GM19239 (cell line): ENCODE measurements around the gene ZNHIT6.
"Not testable (repeated sequence)": the region's sequence is repeated elsewhere in the genome, so short reads cannot be mapped to it uniquely, and the experiment has no call there.

Experiments used
- DNase-seq: peaks from one replicate; pipeline ENCODE4 v3.0.0; 2011; ENCODE audit warnings: low spot score; ENCODE audit not compliant: insufficient read length
- FAIRE-seq: peaks from 2 replicates; lab custom pipeline; 2011; peaks lifted over from hg19 to GRCh38; lab: Jason Lieb, UNC

The ZNHIT6 gene

GRCh38 chr1:85672031-85672660 is 36.1 kb downstream of the ZNHIT6 start:
- no peak for DNase-seq
- FAIRE-seq: no peak

GRCh38 chr1:85665932-85666331 is 42.3 kb downstream of the ZNHIT6 start:
- FAIRE-seq: no peak

GRCh38 chr1:85663382-85663781 is 44.9 kb downstream of the ZNHIT6 start:
- DNase-seq (no peak), FAIRE-seq (no peak)

More at GRCh38 chr1:85665932-85666331, 42.3 kb downstream of the ZNHIT6 start:
- no peak for DNase-seq

- FAIRE-seq (no peak), DNase-seq (no peak)
These were observed 46.5 kb downstream of the ZNHIT6 start for GRCh38 chr1:85661767-85662166.

- DNase-seq (no peak), FAIRE-seq (peak; percentile 31)
These were observed 47.7 kb downstream of the ZNHIT6 start for GRCh38 chr1:85660541-85660940.

- FAIRE-seq (no peak), DNase-seq (no peak)
These were observed 49.1 kb downstream of the ZNHIT6 start for GRCh38 chr1:85659174-85659573.

- no peak for DNase-seq
- FAIRE-seq: no peak
These were observed 51.3 kb downstream of the ZNHIT6 start for GRCh38 chr1:85656948-85657347.

GRCh38 chr1:85656256-85656655 is 52.0 kb downstream of the ZNHIT6 start:
- no peak for DNase-seq
- no peak for FAIRE-seq

GRCh38 chr1:85655315-85655714 is 52.9 kb downstream of the ZNHIT6 start:
- DNase-seq: no peak
- FAIRE-seq: no peak

- no peak for FAIRE-seq
- no peak for DNase-seq
These were observed 54.0 kb downstream of the ZNHIT6 start for GRCh38 chr1:85654066-85654782.

- no peak for DNase-seq
- no peak for FAIRE-seq
These were observed 55.9 kb downstream of the ZNHIT6 start for GRCh38 chr1:85652327-85652726.

GRCh38 chr1:85650645-85651044 is 57.6 kb downstream of the ZNHIT6 start:
- FAIRE-seq (no peak), DNase-seq (no peak)

GRCh38 chr1:85649591-85649990 is 58.6 kb downstream of the ZNHIT6 start:
- DNase-seq (no peak), FAIRE-seq (no peak)

GRCh38 chr1:85641598-85642556 is 66.4 kb downstream of the ZNHIT6 start:
- FAIRE-seq, DNase-seq: not testable (repeated sequence)

- FAIRE-seq, DNase-seq: not testable (repeated sequence)
These were observed 68.3 kb downstream of the ZNHIT6 start for GRCh38 chr1:85639920-85640319.

GRCh38 chr1:85638412-85638811 is 69.8 kb downstream of the ZNHIT6 start:
- FAIRE-seq (no peak), DNase-seq (no peak)

GRCh38 chr1:85630493-85630892 is 77.7 kb downstream of the ZNHIT6 start:
- DNase-seq: no peak
- no peak for FAIRE-seq

GRCh38 chr1:85629532-85629920 is 78.7 kb downstream of the ZNHIT6 start:
- no peak for DNase-seq
- no peak for FAIRE-seq

GRCh38 chr1:85628791-85629531 is 79.3 kb downstream of the ZNHIT6 start:
- FAIRE-seq (no peak), DNase-seq (no peak)

GRCh38 chr1:85626818-85627217 is 81.4 kb downstream of the ZNHIT6 start:
- DNase-seq (no peak), FAIRE-seq (no peak)
